ENCODE data around the gene PRELID2.

GRCh38 chr5:145859897-145860296 lies 24.8 kb upstream of the PRELID2 start:
- TF ChIP-seq, protein P1, sequence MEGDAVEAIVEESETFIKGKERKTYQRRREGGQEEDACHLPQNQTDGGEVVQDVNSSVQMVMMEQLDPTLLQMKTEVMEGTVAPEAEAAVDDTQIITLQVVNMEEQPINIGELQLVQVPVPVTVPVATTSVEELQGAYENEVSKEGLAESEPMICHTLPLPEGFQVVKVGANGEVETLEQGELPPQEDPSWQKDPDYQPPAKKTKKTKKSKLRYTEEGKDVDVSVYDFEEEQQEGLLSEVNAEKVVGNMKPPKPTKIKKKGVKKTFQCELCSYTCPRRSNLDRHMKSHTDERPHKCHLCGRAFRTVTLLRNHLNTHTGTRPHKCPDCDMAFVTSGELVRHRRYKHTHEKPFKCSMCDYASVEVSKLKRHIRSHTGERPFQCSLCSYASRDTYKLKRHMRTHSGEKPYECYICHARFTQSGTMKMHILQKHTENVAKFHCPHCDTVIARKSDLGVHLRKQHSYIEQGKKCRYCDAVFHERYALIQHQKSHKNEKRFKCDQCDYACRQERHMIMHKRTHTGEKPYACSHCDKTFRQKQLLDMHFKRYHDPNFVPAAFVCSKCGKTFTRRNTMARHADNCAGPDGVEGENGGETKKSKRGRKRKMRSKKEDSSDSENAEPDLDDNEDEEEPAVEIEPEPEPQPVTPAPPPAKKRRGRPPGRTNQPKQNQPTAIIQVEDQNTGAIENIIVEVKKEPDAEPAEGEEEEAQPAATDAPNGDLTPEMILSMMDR (IDR thresholded peaks at IDR 0.05 in 8 of 11, conservative IDR thresholded peaks at IDR 0.05 in 3 of 11): no peak
- TF ChIP-seq POLR2AphosphoS5 (IDR thresholded peaks at IDR 0.05): no peak
